DMS114 treated with DMSO at 0.1 percent for 48 hours (cell line): ENCODE results near the gene SSR2.
"Not testable (repeated sequence)": the region's sequence is repeated elsewhere in the genome, so short reads cannot be mapped to it uniquely, and the experiment has no call there.

Source experiments
- DNase-seq: peaks from one replicate; lab custom pipeline; 2025; ENCODE audit not compliant: unreplicated experiment; lab: John Stamatoyannopoulos, UW

The SSR2 gene

GRCh38 chr1:155996166-155996565, 24.6 kb downstream of the SSR2 start:
- DNase-seq: no peak

- no peak for DNase-seq
These were observed 27.2 kb downstream of the SSR2 start for GRCh38 chr1:155993595-155993994.

GRCh38 chr1:155990005-155990739, 30.6 kb downstream of the SSR2 start:
- DNase-seq: no peak

- peak; percentile 68 for DNase-seq
These were observed 31.3 kb downstream of the SSR2 start for GRCh38 chr1:155989242-155990004.

- not testable (repeated sequence) for DNase-seq
These were observed 35.7 kb downstream of the SSR2 start for GRCh38 chr1:155984903-155985645.

GRCh38 chr1:155984341-155984740, 36.4 kb downstream of the SSR2 start:
- DNase-seq: no peak

- no peak for DNase-seq
These were observed 37.3 kb downstream of the SSR2 start for GRCh38 chr1:155983191-155984024.

GRCh38 chr1:155982106-155982505, 38.6 kb downstream of the SSR2 start:
- no peak for DNase-seq

- no peak for DNase-seq
These were observed 39.3 kb downstream of the SSR2 start for GRCh38 chr1:155981266-155982088.

GRCh38 chr1:155979597-155980343, 41.0 kb downstream of the SSR2 start:
- DNase-seq: no peak

GRCh38 chr1:155978973-155979429, 41.8 kb downstream of the SSR2 start:
- no peak for DNase-seq

GRCh38 chr1:155978325-155978972, 42.3 kb downstream of the SSR2 start, which contains the start of gene ARHGEF2:
ARHGEF2 (minus strand) TSS chr1:155978547; CDS start chr1:155978427, 120 bp downstream.
- DNase-seq: peak; percentile 58

- no peak for DNase-seq
These were observed 42.9 kb downstream of the SSR2 start for GRCh38 chr1:155977690-155978324.

GRCh38 chr1:155976913-155977689, 43.6 kb downstream of the SSR2 start:
- DNase-seq: no peak

GRCh38 chr1:155976062-155976912, 44.5 kb downstream of the SSR2 start:
- DNase-seq: no peak

GRCh38 chr1:155975375-155976061, 45.2 kb downstream of the SSR2 start:
- DNase-seq: no peak
